Type B pancreatic cell (in vitro differentiated cells): ENCODE data around the gene BCL11A. TPM values are rescaled to one million over a fixed set of nuclear protein-coding genes. Genes with fewer than 3 reads are reported as not detected.

Experiments
- DNase-seq: peaks from one replicate; pipeline ENCODE4 v3.0.0; 2021; ENCODE audit warnings: mixed read lengths; ENCODE audit not compliant: unreplicated experiment; ENCODE audit errors: extremely low spot score
- H3K27ac Mint-ChIP-seq: 2 replicates; pipeline ENCODE4 v1.8.0; 2021; ENCODE audit warnings: mild to moderate bottlenecking, mixed read lengths
- H3K27me3 Mint-ChIP-seq: 2 replicates; pipeline ENCODE4 v1.8.0; 2021; ENCODE audit warnings: mixed read lengths
- H3K36me3 Mint-ChIP-seq: 2 replicates; pipeline ENCODE4 v1.8.0; 2021; ENCODE audit warnings: mixed read lengths
- H3K4me1 Mint-ChIP-seq: one replicate; pipeline ENCODE4 v1.8.0; 2021; ENCODE audit warnings: mixed read lengths; ENCODE audit not compliant: unreplicated experiment
- H3K4me3 Mint-ChIP-seq: 2 replicates; pipeline ENCODE4 v1.8.0; 2021; ENCODE audit warnings: mild to moderate bottlenecking, mixed read lengths
- H3K9me3 Mint-ChIP-seq: 2 replicates; pipeline ENCODE4 v1.8.0; 2021; ENCODE audit warnings: mixed read lengths
- total RNA-seq: library from RNA; stranded (reverse); gene quantifications from 2 replicates; pipeline ENCODE4 v1.2.1, GENCODE V29; 2021; ENCODE audit warnings: low replicate concordance
- TF ChIP-seq, protein P1 (sequence below): fragments of 200-600 bp; sonication (generic); conservative IDR thresholded peaks from 2 replicates; pipeline ENCODE4 v1.5.0; 2021; ENCODE audit warnings: antibody characterized with exemption, mild to moderate bottlenecking

BCL11A gene
- total RNA-seq, 1 donor from 2014 or later: 53.1 TPM

DNA sequence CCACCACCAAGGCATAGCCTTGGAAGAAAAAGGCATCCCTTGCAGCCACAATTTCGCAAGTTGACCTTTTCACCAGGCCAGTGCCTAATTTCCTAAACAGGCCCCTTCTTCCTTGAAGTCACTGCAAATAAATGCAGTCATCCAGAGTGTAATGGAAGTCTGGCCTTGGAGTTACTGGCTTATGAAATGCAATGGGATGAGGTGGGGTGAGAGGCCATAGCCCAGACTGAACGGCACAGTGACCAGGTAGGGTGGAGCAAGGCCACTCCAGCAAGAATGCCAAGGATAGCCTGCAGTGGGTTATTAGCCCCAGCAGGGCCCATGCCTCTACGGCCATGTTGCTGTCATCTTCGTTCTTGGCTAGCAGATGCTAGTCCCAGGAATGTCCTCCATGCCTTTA lies 68.4 kb downstream of the BCL11A start:
- Mint-ChIP-seq H3K36me3 (peaks cover 40% of the 10 kb centered on the region), H3K27ac (no peak overlapping the region), H3K4me3 (no peak overlapping the region), H3K27me3 (no peaks in the 10 kb centered on the region), H3K4me1 (peaks cover 45% of the 10 kb centered on the region), H3K9me3 (no peaks in the 10 kb centered on the region)
- TF ChIP-seq, protein P1, sequence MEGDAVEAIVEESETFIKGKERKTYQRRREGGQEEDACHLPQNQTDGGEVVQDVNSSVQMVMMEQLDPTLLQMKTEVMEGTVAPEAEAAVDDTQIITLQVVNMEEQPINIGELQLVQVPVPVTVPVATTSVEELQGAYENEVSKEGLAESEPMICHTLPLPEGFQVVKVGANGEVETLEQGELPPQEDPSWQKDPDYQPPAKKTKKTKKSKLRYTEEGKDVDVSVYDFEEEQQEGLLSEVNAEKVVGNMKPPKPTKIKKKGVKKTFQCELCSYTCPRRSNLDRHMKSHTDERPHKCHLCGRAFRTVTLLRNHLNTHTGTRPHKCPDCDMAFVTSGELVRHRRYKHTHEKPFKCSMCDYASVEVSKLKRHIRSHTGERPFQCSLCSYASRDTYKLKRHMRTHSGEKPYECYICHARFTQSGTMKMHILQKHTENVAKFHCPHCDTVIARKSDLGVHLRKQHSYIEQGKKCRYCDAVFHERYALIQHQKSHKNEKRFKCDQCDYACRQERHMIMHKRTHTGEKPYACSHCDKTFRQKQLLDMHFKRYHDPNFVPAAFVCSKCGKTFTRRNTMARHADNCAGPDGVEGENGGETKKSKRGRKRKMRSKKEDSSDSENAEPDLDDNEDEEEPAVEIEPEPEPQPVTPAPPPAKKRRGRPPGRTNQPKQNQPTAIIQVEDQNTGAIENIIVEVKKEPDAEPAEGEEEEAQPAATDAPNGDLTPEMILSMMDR: no peak
- no peak for DNase-seq

- Mint-ChIP-seq H3K36me3 (peaks cover 41% of the 10 kb centered on the region), H3K4me1 (peaks cover 50% of the 10 kb centered on the region), H3K9me3 (no peaks in the 10 kb centered on the region), H3K4me3 (no peak overlapping the region), H3K27ac (peak overlapping the region; percentile 18), H3K27me3 (no peaks in the 10 kb centered on the region)
- no peak for DNase-seq
- TF ChIP-seq, protein P1: no peak
These were observed 69.3 kb downstream of the BCL11A start for GRCh38 chr2:60484133-60484645.

GRCh38 chr2:60483401-60483800 lies 70.1 kb downstream of the BCL11A start:
- H3K27me3 Mint-ChIP-seq: no peaks in the 10 kb centered on the region
- H3K27ac Mint-ChIP-seq: no peak overlapping the region
- H3K4me3 Mint-ChIP-seq: no peak overlapping the region
- peaks cover 56% of the 10 kb centered on the region for H3K4me1 Mint-ChIP-seq
- H3K9me3 Mint-ChIP-seq: no peaks in the 10 kb centered on the region
- H3K36me3 Mint-ChIP-seq: peaks cover 45% of the 10 kb centered on the region
- no peak for DNase-seq
- TF ChIP-seq, protein P1: no peak

DNA sequence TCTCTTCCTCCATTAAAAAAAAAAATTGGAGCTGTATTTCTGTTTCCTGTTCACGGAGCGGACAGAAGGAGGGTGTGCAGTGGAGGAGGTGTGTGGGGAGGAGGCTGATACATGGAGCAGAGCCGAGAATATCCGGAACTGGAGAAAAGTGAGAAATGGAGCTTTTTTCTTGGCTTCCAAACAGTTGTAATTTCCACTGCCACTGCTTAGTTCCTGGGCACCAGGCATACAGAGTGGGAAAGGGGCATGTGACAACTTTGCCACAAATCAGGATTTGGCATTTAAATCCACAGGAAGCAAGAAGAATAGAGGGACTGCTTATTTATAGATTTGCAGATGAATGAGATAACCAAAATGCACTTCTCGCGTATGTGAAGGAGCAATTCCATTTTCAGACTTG lies 71.2 kb downstream of the BCL11A start:
- H3K27me3 Mint-ChIP-seq: no peaks in the 10 kb centered on the region
- H3K36me3 Mint-ChIP-seq: peaks cover 38% of the 10 kb centered on the region
- TF ChIP-seq, protein P1: no peak
- H3K4me1 Mint-ChIP-seq: peaks cover 58% of the 10 kb centered on the region
- H3K9me3 Mint-ChIP-seq: no peaks in the 10 kb centered on the region
- H3K4me3 Mint-ChIP-seq: no peak overlapping the region
- peak overlapping the region; percentile 55 for H3K27ac Mint-ChIP-seq
- DNase-seq: no peak

DNA sequence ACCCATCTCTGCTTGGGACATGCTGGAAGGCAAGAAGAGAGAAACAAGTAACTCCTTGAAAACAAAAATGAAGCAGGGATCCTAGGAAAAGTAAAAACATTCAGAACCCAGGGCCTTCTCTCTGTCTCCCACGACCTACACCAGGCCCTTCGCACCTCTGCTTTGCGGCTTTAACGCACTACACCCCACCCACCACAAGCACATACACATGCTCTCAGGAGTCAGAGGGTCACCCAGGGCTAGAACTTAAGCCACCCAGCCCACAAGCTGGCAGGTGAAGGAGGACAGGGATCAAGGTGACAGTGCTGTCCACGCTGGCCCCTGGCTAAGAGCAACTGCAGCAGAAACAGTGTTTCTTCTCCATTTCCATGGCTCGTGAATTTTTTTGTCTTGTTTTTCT lies 72.2 kb downstream of the BCL11A start:
- DNase-seq: peak; percentile 32
- no peak overlapping the region for H3K4me3 Mint-ChIP-seq
- peaks cover 68% of the 10 kb centered on the region for H3K4me1 Mint-ChIP-seq

More for the DNA sequence above, 72.2 kb downstream of the BCL11A start:
- Mint-ChIP-seq H3K27ac (no peak overlapping the region), H3K9me3 (no peaks in the 10 kb centered on the region), H3K36me3 (peaks cover 41% of the 10 kb centered on the region), H3K27me3 (no peaks in the 10 kb centered on the region)
- TF ChIP-seq, protein P1: no peak
